ENCODE measurements around the gene GAPDHS.
A peak's percentile ranks its signal among the peaks of the same experiment; 100 is the strongest.

The GAPDHS gene

DNA sequence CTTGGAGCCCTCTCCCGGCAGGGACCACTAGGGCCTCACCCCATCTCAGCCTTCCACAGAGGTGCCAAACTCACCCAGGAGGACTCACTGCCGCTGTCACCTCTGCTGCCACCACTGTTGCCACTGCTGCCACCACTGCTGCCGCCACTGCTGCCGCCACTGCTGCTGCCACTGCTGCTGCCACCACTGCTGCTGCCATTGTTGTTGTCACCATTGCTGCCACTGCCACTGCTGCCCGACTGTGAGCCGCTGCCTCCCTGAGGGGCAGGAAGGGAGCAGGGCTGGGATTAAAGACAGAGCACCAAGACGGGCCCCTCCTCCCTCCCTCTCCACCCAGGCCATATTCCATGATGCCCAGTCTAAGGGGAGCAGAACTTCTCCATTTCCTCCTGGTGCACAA is 21.9 kb upstream of the GAPDHS start:
- DNase-seq, result no peak

DNA sequence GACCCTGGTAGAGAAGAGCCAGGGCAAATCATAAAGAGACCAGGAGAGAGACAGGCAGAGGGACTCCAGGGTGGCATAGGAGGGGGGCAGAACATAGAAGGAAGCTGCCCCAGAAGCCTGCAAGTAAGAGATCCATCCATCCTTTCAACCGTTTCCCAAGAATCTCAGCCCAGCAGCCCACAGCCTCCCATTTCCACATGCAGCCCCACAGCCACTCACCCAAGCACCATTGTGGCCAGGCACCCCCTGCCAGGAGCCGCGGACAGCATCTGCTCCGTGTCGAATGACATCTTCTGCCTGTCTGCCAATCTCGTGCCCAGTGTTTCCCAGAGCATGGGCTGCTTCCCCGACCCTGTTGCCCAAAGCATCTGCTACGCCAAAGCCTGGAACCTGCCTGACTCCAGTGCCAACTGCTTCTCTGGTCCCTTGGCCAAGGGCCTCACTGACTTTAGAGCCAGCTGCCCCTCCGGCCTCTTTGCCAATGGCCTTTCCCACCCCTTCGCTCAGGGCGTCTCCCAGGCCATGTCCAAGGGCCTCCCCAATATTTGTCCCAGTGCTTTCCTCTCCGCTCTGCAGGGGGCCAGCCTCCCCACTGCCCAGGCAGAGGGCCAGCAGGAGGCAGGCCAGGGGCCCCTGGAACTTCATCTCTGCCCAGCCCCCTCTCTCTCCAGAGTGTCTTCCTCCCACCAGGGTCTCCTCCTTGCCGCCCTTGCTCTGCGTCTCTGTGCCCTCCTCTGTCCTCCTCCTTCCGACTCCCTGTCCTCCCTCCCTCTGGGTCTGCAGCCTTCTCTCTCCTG is 20.2 kb upstream of the GAPDHS start:
- no peak for DNase-seq

- DNase-seq, result no peak
Observed at GRCh38 chr19:35513628-35514281, 19.5 kb upstream of the GAPDHS start, which contains the start of gene DMKN. Gene DMKN (minus strand): TSS chr19:35513649. CDS start chr19:35513475, 174 bp downstream.

DNA sequence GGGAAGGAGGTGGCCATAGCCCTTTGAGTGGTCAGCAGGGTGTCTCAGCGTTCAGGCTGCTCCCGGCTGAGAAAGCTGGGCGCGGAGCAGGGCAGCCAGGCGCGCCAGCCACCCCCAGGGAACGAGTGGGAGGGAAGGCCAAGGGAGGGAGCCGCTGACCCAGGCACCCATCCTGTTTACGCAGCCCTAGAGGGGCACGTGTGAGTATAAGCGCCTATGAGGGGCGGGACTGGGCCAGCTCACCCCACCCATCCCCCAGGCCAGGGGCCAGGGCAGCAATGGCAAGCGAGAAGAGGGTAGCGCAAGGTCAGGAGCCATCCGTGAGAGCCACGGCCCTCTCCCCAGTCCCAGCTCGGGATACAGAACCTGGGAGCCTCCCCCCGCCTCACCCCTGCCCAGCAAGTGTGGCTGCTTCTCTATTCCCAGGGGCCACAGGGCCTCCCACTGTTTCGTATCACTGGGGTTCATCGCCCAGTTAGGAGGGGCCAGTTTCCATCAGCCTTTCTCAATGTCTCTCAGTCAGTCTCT is 18.9 kb upstream of the GAPDHS start:
- DNase-seq, result no peak

DNA sequence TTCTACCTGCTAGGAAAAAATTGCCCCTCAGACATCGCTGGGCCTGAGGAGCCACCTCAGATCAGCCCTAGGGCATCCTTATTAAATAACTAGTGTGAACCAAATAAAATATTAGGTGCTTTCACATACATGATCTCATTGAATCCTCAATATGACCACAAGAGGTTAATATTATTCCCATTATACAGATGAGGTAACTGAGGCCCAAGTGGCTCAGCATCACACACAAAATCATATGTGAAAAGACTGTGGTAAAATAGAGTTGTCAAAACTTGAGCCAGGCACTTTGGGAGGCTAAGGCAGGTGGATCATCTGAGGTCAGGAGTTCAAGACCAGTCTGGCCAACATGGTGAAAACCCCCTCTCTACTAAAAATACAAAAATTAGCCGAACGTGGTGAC is 16.9 kb upstream of the GAPDHS start:
- no peak for DNase-seq

GRCh38 chr19:35517342-35517741 is 15.9 kb upstream of the GAPDHS start:
- DNase-seq, result no peak

DNA sequence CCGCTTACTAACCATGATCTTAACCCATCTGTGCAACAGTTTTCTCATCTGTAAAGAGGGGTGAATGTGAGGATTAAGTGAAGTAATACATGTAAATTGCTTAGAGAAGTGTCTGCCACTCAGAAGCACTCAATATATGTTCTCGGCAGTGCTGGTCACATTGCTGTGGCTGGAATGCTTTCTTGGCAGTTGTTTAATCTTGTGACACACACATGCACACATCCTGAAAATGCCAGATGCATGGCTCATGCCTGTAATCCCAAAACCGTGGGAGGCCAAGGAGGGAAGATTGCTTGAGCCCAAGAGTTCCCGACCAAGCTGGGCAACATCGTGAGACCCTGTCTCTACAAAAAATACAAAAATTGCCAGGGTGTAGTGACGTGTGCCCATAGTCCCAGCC is 14.9 kb upstream of the GAPDHS start:
- DNase-seq, result no peak

DNA sequence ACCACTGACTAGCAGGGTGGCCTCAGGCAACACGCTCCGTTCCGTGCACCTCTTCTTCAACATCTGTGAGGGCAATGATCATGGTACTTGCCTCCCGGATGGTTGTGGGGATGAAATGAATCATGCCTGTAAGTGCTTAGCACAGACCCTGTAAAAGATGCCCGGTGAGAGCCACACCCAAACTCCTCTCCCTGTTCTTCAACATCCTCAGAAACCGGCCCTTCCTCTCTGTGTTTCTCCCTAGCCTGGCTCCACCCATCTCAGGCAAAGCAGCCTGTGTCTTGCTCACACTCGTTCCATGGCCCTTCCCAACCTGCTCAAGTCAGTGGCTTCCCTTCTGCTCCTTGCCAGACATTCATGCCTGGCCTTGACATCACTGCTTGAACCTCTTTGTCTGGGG is 14.0 kb upstream of the GAPDHS start:
- DNase-seq, result no peak

- no peak for DNase-seq
Observed at GRCh38 chr19:35521124-35521743, 12.0 kb upstream of the GAPDHS start.

GRCh38 chr19:35522745-35523327 is 10.4 kb upstream of the GAPDHS start:
- DNase-seq, result no peak

DNA sequence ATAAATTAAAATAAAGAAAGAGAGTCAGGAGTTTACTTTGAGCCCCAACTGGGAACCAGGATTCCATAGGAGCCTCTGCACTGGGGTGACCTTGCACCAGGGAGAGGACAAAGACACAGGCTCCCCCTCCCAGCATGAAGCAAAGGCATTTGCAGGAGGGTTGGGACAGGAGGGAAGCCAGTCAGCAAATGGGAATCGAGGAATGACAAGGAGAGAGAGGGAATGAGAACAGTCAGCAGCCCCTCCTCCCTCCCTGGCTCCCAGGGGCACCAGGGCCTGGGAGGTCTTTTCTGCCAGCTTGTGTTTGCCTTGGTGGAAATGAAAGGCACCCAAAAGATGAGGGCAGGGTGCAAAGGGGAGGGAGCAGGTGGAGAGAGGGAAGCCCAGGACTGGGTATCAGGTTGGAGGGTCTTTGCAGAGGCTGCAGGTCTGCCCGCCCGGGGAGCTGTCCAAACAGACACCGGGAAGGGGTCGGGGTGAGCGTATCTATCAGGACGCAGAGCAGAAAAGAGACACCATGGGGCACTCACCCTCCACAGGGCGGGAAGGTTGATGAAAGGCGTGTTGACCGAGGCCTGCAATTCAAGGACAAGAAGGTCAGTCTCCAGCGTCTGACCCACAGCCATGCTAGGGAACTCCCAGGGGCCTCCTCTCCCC is 8.9 kb upstream of the GAPDHS start:
- no peak for DNase-seq

GRCh38 chr19:35525873-35526272 is 7.4 kb upstream of the GAPDHS start:
- DNase-seq, result no peak

- no peak for DNase-seq
Observed at GRCh38 chr19:35528218-35529038, 4.8 kb upstream of the GAPDHS start, which contains the start of gene SBSN. Gene SBSN (minus strand): TSS chr19:35528311. CDS start chr19:35528281, 30 bp downstream.

DNA sequence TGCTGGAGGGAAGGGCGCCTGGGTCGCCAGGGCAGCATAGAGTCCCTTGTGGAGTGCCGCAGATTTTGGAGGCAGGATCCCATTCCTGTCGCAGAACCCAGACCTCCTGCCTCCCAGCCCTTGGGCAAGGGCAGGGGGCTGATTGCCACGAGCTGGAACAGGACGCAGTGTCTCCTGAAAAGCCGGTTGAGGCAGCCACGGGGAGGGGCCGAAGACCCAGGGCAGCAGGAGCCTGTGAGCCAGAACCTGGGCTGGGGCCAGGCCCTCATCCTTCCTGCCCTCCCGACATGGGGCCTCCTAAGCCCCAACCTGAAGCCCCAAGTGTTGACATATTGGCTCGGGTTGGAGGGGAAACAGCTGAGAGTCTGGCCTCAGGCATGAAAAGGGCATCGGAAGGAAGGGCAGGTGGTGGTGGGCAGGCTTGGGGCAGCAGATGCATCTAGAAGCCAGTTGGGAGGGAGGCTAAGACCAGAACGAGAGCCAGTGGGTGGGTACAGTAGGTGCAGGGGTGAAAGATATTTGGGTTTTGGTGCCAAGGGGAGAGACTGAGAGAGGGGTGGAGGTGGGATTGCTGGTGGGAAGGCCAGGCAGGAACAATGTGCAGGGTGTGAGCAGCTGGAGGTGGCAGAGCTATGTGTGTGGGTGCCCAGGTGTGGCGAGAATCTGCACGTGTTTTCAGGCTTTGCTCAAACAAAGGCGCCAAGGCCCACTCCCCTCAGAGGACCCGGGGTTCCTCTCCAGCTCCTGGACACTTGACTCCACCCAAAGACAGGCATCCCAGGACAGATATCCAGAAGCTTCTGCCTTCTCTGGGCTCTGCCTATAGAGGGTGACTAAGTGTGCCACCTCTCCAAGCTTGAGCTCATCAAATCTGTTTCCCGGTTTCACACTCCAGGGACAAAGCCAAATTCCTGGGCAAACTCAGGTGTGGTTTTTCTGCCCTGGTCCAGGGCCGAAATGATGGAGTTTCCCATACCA is 3.7 kb upstream of the GAPDHS start:
- no peak for DNase-seq

GRCh38 chr19:35531291-35531690 is 2.0 kb upstream of the GAPDHS start:
- no peak for DNase-seq

DNA sequence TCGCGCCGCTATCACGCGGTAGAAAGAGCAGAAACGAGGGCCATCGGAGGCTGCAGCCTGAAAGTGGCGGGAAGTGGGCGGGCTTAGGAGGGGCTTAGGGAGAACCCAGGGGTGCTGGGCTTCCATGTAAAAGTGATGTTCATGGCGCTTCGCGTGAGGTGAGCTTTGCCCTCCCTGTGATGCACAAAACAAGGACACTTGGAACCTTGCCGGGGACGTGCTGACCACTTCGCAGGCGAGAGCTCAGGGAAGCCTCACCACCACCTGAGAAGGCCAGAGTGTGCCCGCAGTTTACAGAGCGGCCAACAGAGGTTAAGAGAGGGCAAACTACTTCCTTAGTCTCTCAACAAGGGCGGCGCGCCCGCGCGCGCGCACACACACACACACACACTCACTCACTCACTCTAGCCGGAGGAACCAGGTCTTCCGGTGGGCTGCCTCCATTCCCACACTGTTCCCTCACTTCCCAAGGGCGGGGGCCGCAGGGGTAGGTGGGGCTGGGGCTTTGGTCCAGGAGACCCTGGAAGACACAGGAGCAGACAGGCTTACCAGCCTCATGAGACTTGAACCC is 651 bp downstream of the GAPDHS start:
- DNase-seq, result peak in 2 of 4 experiments; percentile 16 to 34

GRCh38 chr19:35534803-35535480 is 1.7 kb downstream of the GAPDHS start:
- DNase-seq, result no peak

DNA sequence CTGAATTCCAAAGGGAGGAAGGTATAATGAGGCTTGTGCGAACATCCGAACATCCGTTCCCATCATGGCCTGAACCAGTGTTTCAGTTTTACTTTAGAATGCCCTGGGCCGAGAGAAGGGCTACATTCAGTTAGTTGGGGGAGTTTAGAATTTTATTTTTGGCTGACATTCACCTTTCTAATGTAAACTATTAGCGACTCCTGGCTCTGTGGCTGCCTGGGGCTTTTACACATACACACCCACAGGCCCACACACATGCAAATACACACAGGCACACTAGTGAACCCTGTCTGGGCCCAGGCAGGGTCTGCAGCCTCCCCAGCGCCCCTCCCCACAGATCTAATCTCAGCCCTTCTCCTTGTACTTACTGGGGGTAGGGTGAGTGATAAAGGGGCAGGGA is 6.1 kb downstream of the GAPDHS start:
- no peak for DNase-seq

DNA sequence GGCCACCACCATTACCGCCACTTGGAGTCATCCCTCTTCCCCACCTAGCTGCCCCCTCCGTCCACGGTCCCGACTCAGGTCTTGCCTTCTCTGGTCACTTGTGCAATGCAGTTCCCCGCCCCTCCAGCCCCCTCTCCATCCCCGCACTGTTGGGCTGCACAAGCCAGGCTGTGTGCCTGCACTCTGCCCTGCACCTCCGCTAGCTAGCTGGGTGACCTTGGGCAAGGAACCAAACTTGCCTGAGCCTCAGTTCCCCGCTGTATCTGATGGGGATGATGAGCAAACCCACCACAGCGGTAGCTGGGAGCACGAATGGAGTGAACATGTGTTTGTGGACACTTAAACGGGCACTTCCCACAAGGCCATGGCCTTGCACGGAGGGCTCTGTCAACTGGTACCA is 6.6 kb downstream of the GAPDHS start:
- DNase-seq, result no peak
